GM21717 (cell line): ENCODE data around the gene TAF1D.

Experiments used
- ATAC-seq: cut with Tn5 transposase; IDR thresholded peaks from one replicate; pipeline ENCODE4 v1.9.1; 2021; ENCODE audit warnings: mild to moderate bottlenecking, moderate library complexity; ENCODE audit not compliant: unreplicated experiment

TAF1D gene

GRCh38 chr11:93727985-93728791 lies 13.1 kb downstream of the TAF1D start:
- ATAC-seq = no peak

GRCh38 chr11:93724089-93724488 lies 17.2 kb downstream of the TAF1D start:
- ATAC-seq = no peak

- ATAC-seq = no peak
Observed at GRCh38 chr11:93720522-93720921, 20.8 kb downstream of the TAF1D start.

- ATAC-seq = no peak
Observed at GRCh38 chr11:93719310-93719709, 22.0 kb downstream of the TAF1D start.

GRCh38 chr11:93718057-93718563 lies 23.2 kb downstream of the TAF1D start:
- ATAC-seq = peak; percentile 84

GRCh38 chr11:93717501-93717900 lies 23.8 kb downstream of the TAF1D start:
- no peak for ATAC-seq

GRCh38 chr11:93715797-93716396 lies 25.4 kb downstream of the TAF1D start:
- ATAC-seq = no peak

- no peak for ATAC-seq
Observed at GRCh38 chr11:93712678-93713077, 28.6 kb downstream of the TAF1D start.

- ATAC-seq = no peak
Observed at GRCh38 chr11:93710239-93710638, 31.1 kb downstream of the TAF1D start.

GRCh38 chr11:93704237-93704636 lies 37.1 kb downstream of the TAF1D start:
- ATAC-seq = no peak

GRCh38 chr11:93700830-93701229 lies 40.5 kb downstream of the TAF1D start:
- ATAC-seq = no peak

GRCh38 chr11:93697611-93698010 lies 43.7 kb downstream of the TAF1D start:
- ATAC-seq = no peak

GRCh38 chr11:93694557-93694956 lies 46.7 kb downstream of the TAF1D start:
- ATAC-seq = no peak

- ATAC-seq = no peak
Observed at GRCh38 chr11:93694109-93694508, 47.2 kb downstream of the TAF1D start.

- ATAC-seq = peak; percentile 93
Observed at GRCh38 chr11:93689240-93689639, 52.1 kb downstream of the TAF1D start.

- no peak for ATAC-seq
Observed at GRCh38 chr11:93686812-93687211, 54.5 kb downstream of the TAF1D start.

GRCh38 chr11:93686226-93686625 lies 55.1 kb downstream of the TAF1D start:
- ATAC-seq = no peak
